ENCODE results near the gene ADAD2. TPM values are rescaled to one million over a fixed set of nuclear protein-coding genes. Genes with fewer than 3 reads are reported as not detected.

ADAD2 gene
- total RNA-seq, 2 donors from 2014 or later = not detected

DNA sequence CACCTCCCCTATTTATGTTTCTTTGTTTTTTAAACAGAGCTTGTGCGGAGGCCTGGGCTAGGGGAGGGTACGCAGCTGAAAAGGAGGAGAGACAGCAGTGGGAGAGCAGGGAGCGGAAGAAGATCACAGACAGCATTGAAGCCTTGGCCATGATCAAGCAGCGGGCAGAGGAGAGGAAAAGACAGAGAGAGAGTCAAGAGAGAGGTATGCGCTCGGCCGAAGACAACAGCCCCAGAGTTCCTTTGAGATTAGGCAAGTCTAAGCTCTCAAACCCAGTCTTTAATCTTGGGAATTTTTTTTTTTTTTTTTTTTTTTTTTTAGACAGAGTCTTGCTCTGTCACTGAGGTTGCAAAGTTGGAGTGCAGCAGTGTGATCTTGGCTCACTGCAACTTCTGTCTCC is 25.2 kb upstream of the ADAD2 start:
- H3K27me3 Mint-ChIP-seq = peaks cover 30% of the 10 kb centered on the region
- no peak for ATAC-seq (replicated peaks)
- H3K36me3 Mint-ChIP-seq (ENCODE audit: low read depth) = no peaks in the 10 kb centered on the region
- H3K9me3 Mint-ChIP-seq = no peaks in the 10 kb centered on the region
- H3K4me3 Mint-ChIP-seq = no peak overlapping the region
- no peak overlapping the region for H3K27ac Mint-ChIP-seq
- peaks cover 5% of the 10 kb centered on the region for H3K4me1 Mint-ChIP-seq

DNA sequence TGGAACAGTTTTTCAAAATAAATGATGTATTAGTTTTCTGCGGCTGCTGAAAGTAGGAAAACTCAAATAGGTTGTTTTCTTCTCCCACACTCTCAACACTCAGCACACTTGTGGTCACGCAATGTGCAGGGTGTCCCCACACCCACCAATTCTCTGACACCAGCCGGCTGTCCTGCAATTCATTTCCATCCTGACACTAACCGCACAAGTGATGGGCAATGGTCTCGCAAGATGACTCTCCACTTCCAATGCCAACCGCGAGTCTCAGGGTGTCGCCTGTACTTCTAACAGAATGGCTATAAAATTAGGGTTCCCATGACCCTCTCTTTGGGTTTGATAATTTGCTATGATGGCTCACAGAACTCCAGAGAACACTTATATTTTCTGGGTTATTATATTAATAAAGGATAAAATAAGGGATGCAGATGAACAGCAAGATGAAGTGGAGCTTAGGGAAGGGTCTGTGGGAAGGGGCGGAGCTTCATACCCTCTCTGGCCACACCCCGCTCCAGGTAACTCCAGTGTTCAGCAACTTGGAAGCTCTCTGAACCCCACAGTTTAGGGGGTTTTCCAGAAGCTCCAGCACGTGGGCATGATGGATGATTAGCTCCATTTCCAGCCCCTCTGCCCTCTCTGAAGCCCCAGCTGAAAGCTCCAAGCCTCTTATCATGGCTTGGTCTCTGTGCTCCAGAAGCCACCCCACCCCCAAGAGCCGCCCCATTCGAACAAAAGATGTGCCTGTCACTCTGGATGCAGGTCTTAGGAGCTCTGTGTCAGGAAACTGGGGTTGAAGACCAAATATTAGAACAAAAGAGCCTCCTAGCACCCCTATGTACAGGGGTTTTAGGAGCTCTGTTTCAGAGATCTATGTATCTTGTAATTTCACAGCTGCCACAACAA is 23.9 kb upstream of the ADAD2 start:
- Mint-ChIP-seq H3K27me3 (peaks cover 24% of the 10 kb centered on the region), H3K27ac (no peak overlapping the region), H3K36me3 (ENCODE audit: low read depth) (no peaks in the 10 kb centered on the region), H3K4me1 (peaks cover 5% of the 10 kb centered on the region), H3K4me3 (no peak overlapping the region), H3K9me3 (no peaks in the 10 kb centered on the region)
- ATAC-seq (replicated peaks) = peak; percentile 95

DNA sequence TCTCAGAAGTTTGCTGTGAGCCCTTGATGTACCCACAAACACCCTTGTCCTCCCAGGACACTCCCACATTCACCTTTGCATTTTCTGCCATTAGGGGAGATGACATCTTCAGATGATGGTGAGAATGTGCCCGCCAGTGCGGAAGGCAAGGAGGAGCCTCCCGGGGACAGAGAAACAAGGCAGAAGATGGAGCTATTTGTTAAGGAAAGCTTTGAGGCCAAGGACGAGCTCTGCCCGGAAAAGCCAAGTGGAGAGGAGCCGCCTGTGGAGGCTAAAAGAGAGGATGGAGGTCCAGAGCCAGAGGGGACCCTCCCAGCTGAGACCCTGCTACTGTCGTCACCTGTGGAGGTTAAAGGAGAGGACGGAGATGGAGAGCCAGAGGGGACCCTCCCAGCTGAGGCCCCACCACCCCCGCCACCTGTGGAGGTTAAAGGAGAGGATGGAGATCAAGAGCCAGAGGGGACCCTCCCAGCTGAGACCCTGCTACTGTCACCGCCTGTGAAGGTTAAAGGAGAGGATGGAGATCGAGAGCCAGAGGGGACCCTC is 21.1 kb upstream of the ADAD2 start:
- Mint-ChIP-seq H3K4me3 (no peak overlapping the region), H3K27me3 (peaks cover 20% of the 10 kb centered on the region), H3K9me3 (no peaks in the 10 kb centered on the region), H3K27ac (no peak overlapping the region), H3K4me1 (peaks cover 5% of the 10 kb centered on the region), H3K36me3 (ENCODE audit: low read depth) (no peaks in the 10 kb centered on the region)
- ATAC-seq (replicated peaks) = no peak

- Mint-ChIP-seq H3K27me3 (peaks cover 16% of the 10 kb centered on the region), H3K4me1 (peaks cover 12% of the 10 kb centered on the region)
Measured at GRCh38 chr16:84174396-84174795, 16.6 kb upstream of the ADAD2 start.

GRCh38 chr16:84175350-84176081 is 15.4 kb upstream of the ADAD2 start:
- Mint-ChIP-seq H3K36me3 (ENCODE audit: low read depth) (peaks cover 13% of the 10 kb centered on the region), H3K4me1 (peaks cover 12% of the 10 kb centered on the region), H3K27ac (no peak overlapping the region), H3K9me3 (no peaks in the 10 kb centered on the region), H3K4me3 (no peak overlapping the region), H3K27me3 (peaks cover 8% of the 10 kb centered on the region)
- ATAC-seq (replicated peaks) = peak; percentile 75

More at GRCh38 chr16:84174396-84174795, 16.6 kb upstream of the ADAD2 start:
- no peak for ATAC-seq (replicated peaks)
- Mint-ChIP-seq H3K9me3 (no peaks in the 10 kb centered on the region), H3K36me3 (ENCODE audit: low read depth) (peaks cover 13% of the 10 kb centered on the region), H3K27ac (no peak overlapping the region), H3K4me3 (no peak overlapping the region)

DNA sequence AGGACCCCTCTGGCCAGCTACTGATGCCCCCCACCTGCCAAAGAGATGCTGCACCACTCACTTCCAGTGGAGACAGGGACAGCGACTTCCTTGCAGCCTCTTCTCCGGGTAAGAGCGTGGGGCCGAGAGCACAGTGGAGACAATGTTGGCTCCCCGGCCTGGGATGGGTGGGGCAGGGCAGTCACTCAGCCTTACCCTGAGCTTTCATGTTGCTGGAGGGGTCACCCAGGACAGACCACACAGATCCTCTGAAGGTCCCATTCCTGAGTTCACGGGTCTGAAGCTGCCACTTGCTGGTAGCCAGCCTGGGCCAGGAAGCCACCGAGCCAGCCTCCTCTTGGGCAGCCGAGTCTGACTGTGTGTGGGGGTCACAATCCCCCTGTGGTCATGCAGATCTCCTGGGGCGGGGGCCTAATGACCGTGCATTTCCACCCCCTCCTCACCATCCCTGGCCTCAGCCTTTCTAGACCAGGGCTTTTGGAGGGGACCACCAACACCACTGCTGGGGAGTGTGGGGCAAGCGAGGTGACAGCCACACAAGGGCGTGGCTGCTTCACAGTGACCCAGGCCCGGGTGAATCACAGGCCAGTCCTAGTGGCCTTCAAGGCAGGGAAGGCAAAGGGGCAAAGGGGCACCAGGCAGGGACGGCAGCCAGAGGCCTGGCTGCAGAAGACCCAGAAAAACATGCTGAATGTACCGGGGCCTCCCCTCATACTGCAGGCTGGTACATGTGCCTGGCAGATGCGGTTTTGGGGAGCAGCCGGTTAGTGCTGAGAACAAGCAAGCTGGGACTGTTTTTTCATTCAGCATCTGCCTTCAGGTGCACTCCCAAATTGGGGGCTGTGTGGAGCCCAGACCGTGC is 14.5 kb upstream of the ADAD2 start:
- no peaks in the 10 kb centered on the region for H3K9me3 Mint-ChIP-seq

GRCh38 chr16:84177741-84178073 is 13.2 kb upstream of the ADAD2 start:
- Mint-ChIP-seq H3K4me3 (no peak overlapping the region), H3K9me3 (no peaks in the 10 kb centered on the region), H3K27ac (no peak overlapping the region), H3K36me3 (ENCODE audit: low read depth) (peaks cover 23% of the 10 kb centered on the region), H3K4me1 (peaks cover 12% of the 10 kb centered on the region), H3K27me3 (peaks cover 7% of the 10 kb centered on the region)
- peak; percentile 80 for ATAC-seq (replicated peaks)

More for the DNA sequence above, 14.5 kb upstream of the ADAD2 start:
- Mint-ChIP-seq H3K4me1 (peaks cover 12% of the 10 kb centered on the region), H3K36me3 (ENCODE audit: low read depth) (peaks cover 14% of the 10 kb centered on the region), H3K27me3 (peaks cover 8% of the 10 kb centered on the region), H3K4me3 (no peak overlapping the region), H3K27ac (no peak overlapping the region)
- no peak for ATAC-seq (replicated peaks)

DNA sequence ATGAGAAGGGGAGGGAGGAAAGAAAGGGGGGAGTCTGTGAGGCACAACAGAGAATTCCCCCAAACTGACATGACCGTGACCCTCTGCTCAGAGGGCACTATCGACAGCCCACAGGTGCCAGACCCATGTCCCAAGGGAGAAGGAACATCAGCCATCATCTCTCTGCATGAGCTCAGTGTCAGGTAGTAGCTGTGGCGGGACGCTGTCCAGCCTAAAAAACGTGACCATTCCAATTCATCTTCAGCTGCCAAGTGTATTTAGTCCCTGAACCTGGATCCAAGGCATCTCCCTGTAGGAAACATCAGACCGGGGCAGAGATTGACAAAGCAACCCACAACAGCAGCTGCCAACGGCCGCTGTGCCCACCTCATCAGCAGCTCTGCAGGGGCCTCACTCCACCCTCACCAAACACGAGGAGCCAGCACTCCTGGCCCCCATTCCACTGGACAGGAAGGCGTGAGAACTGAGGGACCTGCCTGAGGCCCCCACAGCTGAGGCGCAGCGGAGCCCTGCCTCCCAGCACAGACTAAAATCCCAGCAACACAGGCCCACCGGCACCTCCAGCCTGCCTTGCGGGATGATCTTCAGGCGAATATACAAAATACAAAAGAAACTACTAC is 12.7 kb upstream of the ADAD2 start:
- Mint-ChIP-seq H3K27me3 (peaks cover 4% of the 10 kb centered on the region), H3K27ac (no peak overlapping the region), H3K4me1 (peaks cover 12% of the 10 kb centered on the region), H3K36me3 (ENCODE audit: low read depth) (peaks cover 29% of the 10 kb centered on the region), H3K9me3 (no peaks in the 10 kb centered on the region), H3K4me3 (no peak overlapping the region)
- ATAC-seq (replicated peaks) = no peak

- Mint-ChIP-seq H3K36me3 (ENCODE audit: low read depth) (peaks cover 32% of the 10 kb centered on the region), H3K9me3 (no peaks in the 10 kb centered on the region), H3K27me3 (peaks cover 4% of the 10 kb centered on the region), H3K4me1 (peaks cover 12% of the 10 kb centered on the region), H3K27ac (no peak overlapping the region), H3K4me3 (no peak overlapping the region)
- no peak for ATAC-seq (replicated peaks)
Measured at GRCh38 chr16:84178892-84179611, 11.9 kb upstream of the ADAD2 start.

DNA sequence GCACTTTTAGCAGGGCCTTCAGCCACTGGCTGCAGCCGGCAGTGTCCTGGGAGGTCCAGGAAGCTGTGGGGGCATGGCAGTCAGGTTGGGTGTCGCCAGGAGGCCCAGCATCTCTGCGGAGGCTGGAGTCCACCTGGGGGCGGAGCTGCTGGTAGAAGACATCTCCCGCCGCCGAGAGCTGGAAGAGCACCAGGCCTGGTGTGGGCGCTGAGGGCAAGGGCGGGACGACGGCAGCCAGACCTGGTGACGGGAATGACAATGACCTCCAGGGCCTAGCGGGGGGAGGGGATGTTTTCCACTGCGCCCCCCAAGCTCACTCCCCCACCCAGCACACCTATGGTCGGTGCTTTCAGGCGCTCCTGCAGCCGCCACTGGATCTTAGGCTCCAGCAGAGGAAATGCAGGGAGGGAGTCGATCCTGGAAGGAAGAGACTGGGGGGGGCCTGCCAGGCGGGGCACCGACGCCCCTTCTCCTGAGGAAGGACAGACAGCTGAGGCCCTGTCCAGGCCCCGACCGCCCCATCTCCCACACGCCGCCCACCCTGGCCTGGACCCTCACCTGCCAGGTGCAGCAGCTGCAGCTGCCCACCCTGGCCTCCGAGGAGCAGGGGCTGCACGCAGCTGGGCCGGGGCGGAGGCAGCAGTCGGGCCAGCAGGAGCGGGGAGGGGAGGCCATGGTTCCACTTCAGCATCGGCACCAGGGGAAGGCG is 11.2 kb upstream of the ADAD2 start:
- Mint-ChIP-seq H3K4me3 (no peak overlapping the region), H3K9me3 (no peaks in the 10 kb centered on the region), H3K4me1 (peaks cover 18% of the 10 kb centered on the region), H3K36me3 (ENCODE audit: low read depth) (peaks cover 39% of the 10 kb centered on the region), H3K27ac (no peak overlapping the region), H3K27me3 (peaks cover 4% of the 10 kb centered on the region)
- ATAC-seq (replicated peaks) = no peak

- no peak for ATAC-seq (replicated peaks)
Measured at GRCh38 chr16:84180519-84181140, 10.3 kb upstream of the ADAD2 start.

DNA sequence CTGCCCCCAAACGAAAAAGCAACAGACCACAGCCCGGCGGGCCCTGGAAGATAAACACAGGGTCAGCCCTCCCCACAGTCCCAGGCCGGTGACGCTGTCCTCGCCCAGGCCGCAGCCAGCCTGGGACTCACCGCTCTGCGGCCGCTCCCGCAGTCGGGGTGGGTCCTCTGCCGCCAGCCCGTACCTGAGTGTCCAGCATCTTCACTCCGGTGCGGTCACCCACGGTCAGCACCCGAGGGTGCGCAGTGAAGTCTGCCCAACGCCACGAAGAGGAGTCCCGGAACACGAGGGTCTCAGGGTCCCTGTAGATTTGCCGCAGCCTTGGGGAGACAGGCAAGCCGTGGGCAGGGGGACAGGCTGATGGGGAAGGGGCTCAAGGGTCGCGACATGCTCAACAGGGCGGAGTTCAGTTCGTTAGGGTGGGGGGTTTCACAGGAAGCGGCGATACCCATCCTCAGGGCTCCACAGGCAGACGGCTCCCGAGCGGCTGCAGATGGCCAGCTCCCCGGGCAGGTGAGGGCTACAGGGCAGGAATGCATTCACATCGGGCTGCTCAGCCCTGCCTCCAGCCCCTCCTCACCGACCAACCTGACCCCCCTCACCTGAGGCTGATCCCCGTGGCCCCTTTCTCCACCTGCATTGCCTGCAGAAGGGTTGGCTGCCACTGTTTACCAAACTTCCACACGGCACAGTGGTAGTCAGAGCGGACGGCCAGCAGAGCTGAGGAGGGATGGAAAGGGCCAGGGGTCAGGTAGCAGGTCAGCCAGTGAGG is 9.6 kb upstream of the ADAD2 start:
- H3K4me1 Mint-ChIP-seq = peaks cover 19% of the 10 kb centered on the region
- no peaks in the 10 kb centered on the region for H3K27me3 Mint-ChIP-seq
- H3K27ac Mint-ChIP-seq = no peak overlapping the region
- H3K4me3 Mint-ChIP-seq = no peak overlapping the region
- no peak for ATAC-seq (replicated peaks)
- no peaks in the 10 kb centered on the region for H3K9me3 Mint-ChIP-seq
- H3K36me3 Mint-ChIP-seq (ENCODE audit: low read depth) = peaks cover 44% of the 10 kb centered on the region

More at GRCh38 chr16:84180519-84181140, 10.3 kb upstream of the ADAD2 start:
- Mint-ChIP-seq H3K4me1 (peaks cover 19% of the 10 kb centered on the region), H3K4me3 (no peak overlapping the region), H3K36me3 (ENCODE audit: low read depth) (peaks cover 44% of the 10 kb centered on the region), H3K27me3 (no peaks in the 10 kb centered on the region), H3K27ac (no peak overlapping the region), H3K9me3 (no peaks in the 10 kb centered on the region)

Data from activated T-helper 17 cell treated with anti-CD3 and anti-CD28 coated beads, Interleukin-2, amount 50 U/mL, for 72 hours (primary cell).